HG02840 (cell line): ENCODE measurements around the gene GALNTL6.

Experiments used
- ATAC-seq: cut with Tn5 transposase; IDR thresholded peaks from one replicate; pipeline ENCODE4 v1.9.1; 2021; ENCODE audit warnings: mild to moderate bottlenecking, moderate library complexity, moderate number of reproducible peaks; ENCODE audit not compliant: unreplicated experiment, low FRiP score

Gene GALNTL6

GRCh38 chr4:171812665-171813525 lies at the start of gene GALNTL6:
GALNTL6 (plus strand) TSS chr4:171813404.
- ATAC-seq = no peak

DNA sequence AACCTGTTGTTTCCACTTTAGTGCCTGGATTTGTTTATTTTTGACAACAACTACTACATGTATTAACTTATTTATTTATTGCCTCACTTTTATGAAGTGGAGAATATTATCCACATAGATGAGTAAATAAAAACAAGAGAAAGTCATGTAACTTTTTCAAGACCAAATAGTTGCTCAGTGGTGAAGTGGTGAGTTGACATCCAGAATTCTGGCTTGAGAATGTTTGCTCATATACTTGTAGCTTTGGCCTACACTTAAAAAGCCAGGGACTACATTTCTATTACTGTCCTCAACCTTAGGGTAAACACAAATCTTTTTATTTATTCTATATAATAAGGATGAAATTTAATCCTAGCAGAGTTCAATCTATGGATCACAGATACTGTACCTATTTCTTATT lies 47.7 kb upstream of the GALNTL6 start:
- no peak for ATAC-seq

- no peak for ATAC-seq
Observed at GRCh38 chr4:171774642-171775190, 38.5 kb upstream of the GALNTL6 start.

DNA sequence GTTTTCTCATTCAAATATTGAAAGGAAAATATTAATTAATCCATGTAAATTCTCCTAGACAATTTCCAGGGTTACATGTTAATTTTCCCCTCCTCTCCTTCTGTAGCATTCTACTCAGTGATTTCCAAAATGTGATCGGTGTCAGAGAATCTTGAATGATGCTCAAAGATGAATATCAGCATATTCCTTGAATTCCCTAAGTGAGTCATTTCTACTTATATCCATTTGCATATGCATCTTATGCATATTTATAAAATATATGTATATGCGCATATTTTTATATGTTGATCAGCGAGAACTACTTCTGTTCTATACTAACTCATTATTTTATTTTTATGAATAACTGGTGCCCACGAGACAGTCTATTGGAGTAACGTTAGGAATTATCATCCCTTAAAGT lies 33.9 kb upstream of the GALNTL6 start:
- no peak for ATAC-seq

DNA sequence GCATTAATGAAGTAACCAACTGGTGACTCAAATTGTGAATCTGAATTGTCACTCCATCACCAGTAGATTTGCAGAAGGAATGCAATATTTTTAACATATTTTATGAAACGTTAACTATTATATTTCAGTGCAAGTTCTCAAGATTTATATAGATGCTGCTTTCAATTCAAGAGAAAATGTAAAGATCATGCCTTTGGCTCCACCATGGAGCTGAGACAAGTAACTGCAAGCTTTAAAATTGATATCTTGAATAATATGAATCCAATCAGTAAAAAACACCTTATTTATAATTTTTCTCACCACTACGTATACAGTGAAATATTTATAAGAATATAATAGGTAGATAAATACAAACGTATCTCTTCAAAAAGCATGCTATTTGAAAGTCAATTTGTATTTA lies 27.8 kb upstream of the GALNTL6 start:
- ATAC-seq = no peak

- no peak for ATAC-seq
Observed at GRCh38 chr4:171793723-171794122, 19.5 kb upstream of the GALNTL6 start.

- ATAC-seq = no peak
Observed at GRCh38 chr4:171794528-171794927, 18.7 kb upstream of the GALNTL6 start.

DNA sequence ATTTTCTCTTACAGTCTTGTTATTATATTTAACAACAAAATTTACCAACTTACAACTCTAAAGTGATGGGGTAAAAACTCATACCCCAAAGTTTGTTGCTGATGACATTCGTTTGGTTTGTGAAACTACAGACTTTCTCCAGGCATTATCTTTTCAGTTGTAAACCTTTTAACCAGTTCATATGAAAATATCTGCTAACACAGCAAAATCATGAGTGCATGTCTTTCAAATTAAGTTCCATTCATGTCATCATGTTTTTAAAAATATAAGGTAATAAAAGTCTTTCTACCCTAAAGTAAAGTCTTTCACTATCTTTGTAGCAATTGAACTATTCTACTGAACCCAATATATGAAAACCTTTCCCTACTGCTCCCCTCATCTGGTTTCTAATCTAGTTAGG lies 3.4 kb upstream of the GALNTL6 start:
- ATAC-seq = no peak

- no peak for ATAC-seq
Observed at GRCh38 chr4:171812333-171812664, 905 bp upstream of the GALNTL6 start.

DNA sequence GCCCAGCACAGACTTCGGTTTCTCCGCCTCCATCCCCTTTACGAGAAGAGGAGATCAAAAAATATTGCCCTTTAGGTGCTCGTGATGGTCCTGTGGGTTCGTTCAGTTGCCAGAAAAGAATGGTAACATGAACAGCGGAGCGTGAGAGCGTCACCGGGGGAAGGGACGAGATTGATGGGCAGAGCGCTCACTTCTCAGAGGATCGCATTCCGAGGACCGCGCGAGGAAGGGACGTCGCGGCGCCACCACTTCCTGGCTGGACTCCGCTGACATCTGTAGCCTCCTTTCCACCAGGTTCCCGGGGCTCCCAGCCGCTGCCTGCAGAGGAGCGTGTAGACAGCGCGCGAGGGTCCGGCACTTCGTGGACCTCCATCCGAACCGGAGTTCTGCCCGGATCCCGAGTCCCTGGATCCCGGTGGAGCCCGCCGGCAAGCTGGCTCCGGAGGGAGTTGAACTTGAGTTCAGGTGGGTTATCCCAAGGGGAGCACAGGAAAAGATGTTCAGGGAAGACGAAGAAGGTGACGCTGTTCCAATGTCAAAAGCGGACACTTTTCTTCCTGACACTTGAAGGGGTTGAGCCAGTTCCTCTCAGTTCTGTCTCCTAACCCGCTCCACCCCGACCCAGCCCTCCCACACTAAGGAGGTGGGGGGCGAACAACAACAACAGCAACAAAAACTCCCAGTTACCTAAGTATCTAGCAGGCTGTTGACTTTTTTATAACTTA lies 484 bp downstream of the GALNTL6 start:
- no peak for ATAC-seq

DNA sequence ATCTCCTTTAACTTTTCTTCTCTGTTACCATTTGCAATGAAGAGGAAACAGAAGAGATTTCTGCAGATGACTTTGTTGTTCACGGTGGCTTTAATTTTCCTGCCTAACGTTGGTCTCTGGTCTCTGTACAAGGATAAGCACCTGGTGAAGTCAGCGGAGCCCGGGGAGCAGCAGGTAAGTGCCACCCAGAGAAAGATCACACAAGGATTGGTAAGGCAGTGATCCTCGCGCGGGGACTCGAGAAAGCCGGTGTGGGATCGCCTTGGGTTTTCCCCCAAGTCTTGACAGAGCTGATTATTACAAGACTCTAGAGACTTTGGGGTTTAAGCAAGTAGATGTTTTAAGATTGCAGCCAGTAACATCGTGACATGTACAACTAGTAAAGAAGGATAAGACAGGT lies 1.3 kb downstream of the GALNTL6 start:
- ATAC-seq = no peak

DNA sequence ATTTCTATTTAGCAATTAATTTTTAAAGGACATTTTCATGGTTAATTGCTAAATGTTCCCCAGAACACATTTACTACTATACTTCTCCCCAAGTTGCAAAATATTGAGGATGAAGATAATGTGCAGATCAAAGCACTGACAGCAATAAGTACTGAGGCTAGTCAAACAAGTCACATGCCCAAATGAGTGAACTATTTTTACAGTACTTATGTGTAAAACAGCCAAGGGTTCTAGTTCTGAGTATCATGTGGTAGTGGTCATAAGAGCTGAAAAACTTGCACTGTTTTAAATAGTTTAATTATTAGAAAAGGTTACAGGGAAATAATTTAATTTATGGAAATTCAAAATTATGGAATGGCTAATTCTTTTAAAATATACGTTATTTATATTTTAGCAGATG lies 3.8 kb downstream of the GALNTL6 start:
- no peak for ATAC-seq

GRCh38 chr4:171834640-171835039 lies 21.4 kb downstream of the GALNTL6 start:
- no peak for ATAC-seq

GRCh38 chr4:171843456-171843855 lies 30.3 kb downstream of the GALNTL6 start:
- no peak for ATAC-seq

- no peak for ATAC-seq
Observed at GRCh38 chr4:171846232-171846631, 33.0 kb downstream of the GALNTL6 start.

DNA sequence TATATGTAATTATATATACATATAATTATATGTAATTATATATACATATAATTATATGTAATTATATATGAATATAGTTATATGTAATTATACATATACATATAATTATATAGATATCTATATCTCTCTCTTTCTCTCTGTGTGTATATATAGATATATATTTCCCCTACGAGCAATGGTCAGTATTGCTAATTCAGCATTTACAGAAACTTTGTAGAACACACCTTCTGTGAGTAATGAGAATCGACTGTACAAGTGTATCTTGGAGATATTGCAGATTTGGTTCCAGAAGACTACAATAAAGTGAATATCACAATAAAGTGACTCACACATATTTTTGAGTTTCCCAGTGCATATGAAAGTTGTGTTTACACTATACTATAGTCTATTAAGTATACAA lies 33.7 kb downstream of the GALNTL6 start:
- no peak for ATAC-seq

- ATAC-seq = no peak
Observed at GRCh38 chr4:171847751-171848150, 34.5 kb downstream of the GALNTL6 start.

- ATAC-seq = no peak
Observed at GRCh38 chr4:171849686-171850222, 36.5 kb downstream of the GALNTL6 start.

DNA sequence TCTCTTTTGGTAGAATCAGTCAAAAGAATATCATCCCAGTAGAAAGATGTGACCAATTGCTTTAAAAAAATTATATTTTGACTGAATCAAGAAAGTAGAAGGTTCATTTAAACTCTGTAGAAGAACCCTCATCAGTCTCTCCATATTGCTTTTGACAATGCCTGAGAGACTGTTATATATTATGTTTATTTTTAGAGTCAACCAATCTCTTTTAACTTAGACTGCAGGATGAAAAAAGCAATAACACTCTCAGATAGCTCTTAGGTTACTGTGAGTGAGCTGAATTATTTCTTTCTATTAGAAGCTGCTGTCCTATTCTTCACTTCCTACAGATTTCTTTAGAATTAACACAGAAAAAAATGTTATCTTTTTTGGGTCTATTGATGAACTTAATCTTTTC lies 38.1 kb downstream of the GALNTL6 start:
- ATAC-seq = no peak

DNA sequence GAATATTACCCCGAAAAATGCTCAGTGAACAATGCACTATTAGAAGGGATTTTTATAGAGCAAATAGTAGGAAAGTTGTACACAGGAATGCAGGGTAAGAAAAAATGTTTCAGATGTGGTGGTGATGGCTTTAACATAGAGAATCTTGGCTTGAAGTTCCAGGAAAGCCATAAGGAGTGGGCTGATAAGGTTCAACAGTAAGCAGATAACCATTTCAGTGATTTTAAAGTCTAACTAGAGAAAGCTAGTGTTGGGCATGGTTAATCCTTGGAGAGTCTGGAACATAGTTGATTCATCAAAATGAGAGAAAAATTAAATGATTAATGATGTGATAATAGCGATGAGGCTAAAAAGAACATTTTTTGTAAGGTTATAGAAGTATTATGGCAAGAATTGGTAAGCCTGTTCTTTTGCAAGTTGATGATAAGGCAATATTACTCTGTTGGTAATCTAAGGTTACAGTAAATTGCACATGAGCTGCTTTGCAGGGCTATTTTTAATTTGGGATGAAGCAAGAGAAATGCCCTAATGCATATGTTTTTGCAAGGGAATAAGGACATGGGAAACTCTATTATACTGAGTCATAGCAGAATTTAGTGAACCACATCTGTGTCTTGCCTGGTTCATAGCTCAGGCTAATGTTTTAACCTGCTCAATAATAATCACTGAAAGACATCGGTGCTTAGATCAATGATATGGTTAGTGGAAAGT lies 44.3 kb downstream of the GALNTL6 start:
- ATAC-seq = no peak

- no peak for ATAC-seq
Observed at GRCh38 chr4:171875291-171875690, 62.1 kb downstream of the GALNTL6 start.
